ENCODE results near the gene FBN1. TPM values are rescaled to one million over a fixed set of nuclear protein-coding genes. Genes with fewer than 3 reads are reported as not detected.

Gene FBN1
- total and polyA plus RNA-seq, 2 of the 13 experiments (the other 11 are each of a cell fraction or from before 2014, with no cell fraction given), result 1.5 to 3.0 TPM

- no peak for TF ChIP-seq HIC2 (CRISPR knock-in tag; IDR thresholded peaks at IDR 0.05; ENCODE audit: low read depth)
- no peak for TF ChIP-seq GPBP1L1 (CRISPR knock-in tag; IDR thresholded peaks at IDR 0.05)
- TF ChIP-seq PRDM4 (CRISPR knock-in tag; IDR thresholded peaks at IDR 0.05; ENCODE audit: borderline replicate concordance), result no peak
- TF ChIP-seq ZNF256 (CRISPR knock-in tag; conservative IDR thresholded peaks at IDR 0.05), result no peak
- TF ChIP-seq E2F5 (CRISPR knock-in tag; conservative IDR thresholded peaks at IDR 0.05), result no peak
- TF ChIP-seq ZNF446 (CRISPR knock-in tag; IDR thresholded peaks at IDR 0.05), result no peak
Measured at GRCh38 chr15:48367483-48367882, 278.0 kb downstream of the FBN1 start (continued).
